ENCODE results near the gene OLFM2. TPM values are rescaled to one million over a fixed set of nuclear protein-coding genes. Genes with fewer than 3 reads are reported as not detected.
"Not testable (repeated sequence)": the region's sequence is repeated elsewhere in the genome, so short reads cannot be mapped to it uniquely, and the experiment has no call there.

The OLFM2 gene
- total RNA-seq, 1 donor from 2014 or later, result 22.9 TPM

GRCh38 chr19:9828551-9829063 lies 107.7 kb downstream of the OLFM2 start:
- DNase-seq, result no peak

GRCh38 chr19:9827289-9828238 lies 108.8 kb downstream of the OLFM2 start, which contains the start of gene UBL5:
Gene UBL5, plus strand, starts transcription at chr19:9827918. Its CDS starts 420 bp downstream, at chr19:9828338.
- peak; percentile 94 for DNase-seq

GRCh38 chr19:9823816-9824215 lies 112.5 kb downstream of the OLFM2 start:
- peak; percentile 47 for DNase-seq

DNA sequence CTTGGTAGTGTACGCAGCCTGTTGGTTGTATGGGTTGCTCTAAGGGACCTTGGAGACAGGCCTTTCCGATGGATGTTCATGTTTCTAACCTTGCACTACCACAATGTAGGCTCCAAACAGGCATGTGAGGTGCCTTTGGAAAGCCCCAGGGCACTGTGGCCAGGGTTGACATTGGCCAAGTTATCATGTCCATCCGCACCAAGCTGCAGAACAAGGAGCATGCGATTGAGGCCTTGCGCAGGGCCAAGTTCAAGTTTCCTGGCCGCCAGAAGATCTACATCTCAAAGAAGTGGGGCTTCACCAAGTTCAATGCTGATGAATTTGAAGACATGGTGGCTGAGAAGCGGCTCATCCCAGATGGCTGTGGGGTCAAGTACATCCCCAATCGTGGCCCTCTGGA lies 116.3 kb downstream of the OLFM2 start:
- DNase-seq, result not testable (repeated sequence)

GRCh38 chr19:9819596-9819909 lies 116.8 kb downstream of the OLFM2 start:
- no peak for DNase-seq

- peak; percentile 100 for DNase-seq
Observed at GRCh38 chr19:9818734-9819595, 117.3 kb downstream of the OLFM2 start, which contains the start of gene FBXL12. Gene FBXL12, minus strand, starts transcription at chr19:9819079. Its CDS starts 266 bp downstream, at chr19:9818813.

- no peak for DNase-seq
Observed at GRCh38 chr19:9818175-9818733, 118.1 kb downstream of the OLFM2 start.

GRCh38 chr19:9811139-9811538 lies 125.2 kb downstream of the OLFM2 start:
- DNase-seq, result no peak

GRCh38 chr19:9808855-9809824 lies 127.2 kb downstream of the OLFM2 start:
- no peak for DNase-seq

GRCh38 chr19:9806803-9807202 lies 129.5 kb downstream of the OLFM2 start:
- DNase-seq, result no peak

Small RNAs within 50 kb of the gene (small RNA-seq; reads per million reads assigned to genes)
- gene RF00156 (ENCODE audit: low replicate concordance), result not detected

Other genes with a start within 250 kb of the OLFM2 start
- 18.3 TPM for gene ZNF846, start 167.8 kb downstream of the OLFM2 start, total RNA-seq
- gene FBXL12, start 117.4 kb downstream of the OLFM2 start, total RNA-seq, result 16.3 TPM
- gene UBL5, start 108.6 kb downstream of the OLFM2 start, total RNA-seq, result 139 TPM
- 71.6 TPM for gene PIN1, start 101.2 kb downstream of the OLFM2 start, total RNA-seq
- gene COL5A3, start 74.0 kb upstream of the OLFM2 start, total RNA-seq, result 89.1 TPM
- gene RDH8, start 77.0 kb upstream of the OLFM2 start, total RNA-seq, result not detected
- gene SHFL, start 149.8 kb upstream of the OLFM2 start, total RNA-seq, result 15.7 TPM
- gene ANGPTL6, start 166.2 kb upstream of the OLFM2 start, total RNA-seq, result 7.8 TPM
- 21.7 TPM for gene PPAN, start 169.8 kb upstream of the OLFM2 start, total RNA-seq
- 2.1 TPM for gene P2RY11, start 175.2 kb upstream of the OLFM2 start, total RNA-seq
- 239 TPM for gene EIF3G, start 183.4 kb upstream of the OLFM2 start, total RNA-seq